K562 (cell line): Measurements from ENCODE around the gene CDX1. TPM values are rescaled to one million over a fixed set of nuclear protein-coding genes. Genes with fewer than 3 reads are reported as not detected.

Experiments used
- FOXA3 ChIP-seq, 2 experiments: fragments of 450-650 bp in 1 of 2; sonication (generic) in 1 of 2; formaldehyde crosslinking; IDR thresholded peaks in 1 of 2; conservative IDR thresholded peaks in 1 of 2; 2 replicates each; pipeline versions ENCODE4 v1.4.0 to v1.8.0; 2020 to 2022; ENCODE audit warnings: mild to moderate bottlenecking in 2 of 2, missing genetic modification reagents in 1 of 2
- GATAD2B ChIP-seq: fragments of 450-650 bp; IDR thresholded peaks from 2 replicates; pipeline ENCODE4 v1.6.1; 2017; ENCODE audit warnings: mild to moderate bottlenecking, borderline replicate concordance
- LARP7 ChIP-seq: fragments of 450-650 bp; IDR thresholded peaks from 2 replicates; pipeline ENCODE4 v1.6.1; 2016
- NFIC ChIP-seq: fragments of 450-650 bp; IDR thresholded peaks from 2 replicates; pipeline ENCODE4 v1.6.1; 2017; ENCODE audit warnings: mild to moderate bottlenecking, inconsistent platforms
- PHB2 ChIP-seq: fragments of 450-650 bp; IDR thresholded peaks from 2 replicates; pipeline ENCODE4 v1.6.1; 2017; ENCODE audit warnings: low read depth
- TEAD2 ChIP-seq: fragments of 450-650 bp; IDR thresholded peaks from 2 replicates; pipeline ENCODE4 v1.6.1; 2016; ENCODE audit warnings: missing genetic modification characterization, control low read depth, missing compliant biosample characterization
- THRAP3 ChIP-seq: fragments of 450-650 bp; IDR thresholded peaks from 2 replicates; pipeline ENCODE4 v1.6.1; 2016; ENCODE audit warnings: mild to moderate bottlenecking, inconsistent platforms, borderline replicate concordance
- XRCC5 ChIP-seq: fragments of 200-400 bp; formaldehyde crosslinking; IDR thresholded peaks from 2 replicates; pipeline ENCODE4 v1.6.1; 2017; ENCODE audit warnings: low read depth, mild to moderate bottlenecking, low read length
- ZNF146 ChIP-seq: IDR thresholded peaks from one replicate; pipeline ENCODE4 v1.6.1; 2018; ENCODE audit warnings: missing compliant biosample characterization; ENCODE audit not compliant: unreplicated experiment
- polyA plus RNA-seq, 8 experiments: library from polyadenylated mRNA; depleted of rRNA in 4 of 8; stranded (reverse) in 5 of 8; unstranded in 3 of 8; fragments of >200 nt; fragmentation: Nextera tagmentation in 2 of 8; fragmentation: Illumina TruSeq in 1 of 8; extraction: Ambion mirVana in 2 of 8; extraction: Trizol in 1 of 8; gene quantifications; 2 replicates each; pipeline versions ENCODE4 v1.2.1 to v1.2.3, GENCODE V29; 2011 to 2014; ENCODE audit warnings: inconsistent platforms in 1 of 8, missing spikeins in 1 of 8
- total RNA-seq, 7 experiments: library from RNA; depleted of rRNA in 6 of 7; stranded (reverse); fragments of >200 nt in 6 of 7; fragmentation: Illumina TruSeq in 2 of 7; extraction: Trizol in 2 of 7; gene quantifications; 2 replicates each; pipeline versions ENCODE4 v1.2.1 to v1.2.3, GENCODE V29; 2011 to 2021; ENCODE audit warnings: low replicate concordance in 1 of 7
- TF ChIP-seq, protein P1 (sequence below), 2 experiments: fragments of 450-650 bp in 1 of 2; sonication (generic) in 1 of 2; formaldehyde crosslinking in 1 of 2; IDR thresholded peaks; 2 replicates each; pipeline versions ENCODE4 v1.7.1 to v1.9.0; 2016 to 2022; ENCODE audit warnings: inconsistent platforms in 1 of 2, mild to moderate bottlenecking in 1 of 2, missing genetic modification reagents in 1 of 2

Gene CDX1
- total and polyA plus RNA-seq, 9 of the 15 experiments (the other 6 are each of a cell fraction or from before 2014, with no cell fraction given) = 0.06 to 0.16 TPM; not detected in 7

DNA sequence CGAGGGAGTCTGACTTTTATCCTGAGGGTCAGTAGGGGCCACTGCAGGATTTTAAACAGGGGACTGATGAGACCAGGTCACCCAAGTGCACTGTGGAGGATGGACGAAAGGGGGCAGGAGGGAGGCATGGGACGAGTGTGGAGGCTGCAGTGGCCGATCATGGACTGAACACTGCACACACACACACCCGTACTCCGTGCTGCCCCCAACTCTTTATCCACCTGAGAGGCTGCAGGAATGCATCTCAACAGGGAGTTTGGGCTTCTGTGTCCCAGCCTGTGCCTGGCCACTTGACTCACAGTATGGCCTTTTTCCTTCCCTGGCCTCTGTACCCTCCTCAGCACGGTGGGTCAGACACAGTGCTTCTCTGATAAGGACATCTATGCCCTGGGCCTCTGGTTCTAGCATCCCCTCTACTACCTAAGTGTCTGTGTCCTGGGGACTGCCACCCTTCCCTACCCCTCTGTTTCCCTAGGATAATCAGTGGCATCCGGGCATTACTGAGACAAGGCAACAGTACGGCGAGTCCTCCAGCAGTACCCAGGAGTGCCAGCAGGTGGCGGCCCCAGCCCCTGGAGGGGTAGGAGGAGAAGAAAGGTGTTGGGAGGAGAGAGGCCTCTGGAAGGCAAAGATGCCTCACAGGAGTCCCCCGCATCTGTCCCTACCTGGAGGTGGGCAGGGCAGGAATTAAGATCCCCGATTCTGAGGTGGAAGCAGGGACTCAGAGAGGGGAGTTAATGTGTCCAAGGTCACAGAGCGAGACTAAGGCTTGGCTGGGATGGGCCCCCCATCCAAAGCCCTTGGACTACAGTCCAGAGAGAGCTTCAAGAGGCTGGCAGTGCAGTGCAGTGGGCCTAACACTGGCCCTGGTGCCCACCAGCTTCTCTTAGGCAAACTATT, 5.1 kb upstream of the CDX1 start (continued):
- TF ChIP-seq, protein P1, sequence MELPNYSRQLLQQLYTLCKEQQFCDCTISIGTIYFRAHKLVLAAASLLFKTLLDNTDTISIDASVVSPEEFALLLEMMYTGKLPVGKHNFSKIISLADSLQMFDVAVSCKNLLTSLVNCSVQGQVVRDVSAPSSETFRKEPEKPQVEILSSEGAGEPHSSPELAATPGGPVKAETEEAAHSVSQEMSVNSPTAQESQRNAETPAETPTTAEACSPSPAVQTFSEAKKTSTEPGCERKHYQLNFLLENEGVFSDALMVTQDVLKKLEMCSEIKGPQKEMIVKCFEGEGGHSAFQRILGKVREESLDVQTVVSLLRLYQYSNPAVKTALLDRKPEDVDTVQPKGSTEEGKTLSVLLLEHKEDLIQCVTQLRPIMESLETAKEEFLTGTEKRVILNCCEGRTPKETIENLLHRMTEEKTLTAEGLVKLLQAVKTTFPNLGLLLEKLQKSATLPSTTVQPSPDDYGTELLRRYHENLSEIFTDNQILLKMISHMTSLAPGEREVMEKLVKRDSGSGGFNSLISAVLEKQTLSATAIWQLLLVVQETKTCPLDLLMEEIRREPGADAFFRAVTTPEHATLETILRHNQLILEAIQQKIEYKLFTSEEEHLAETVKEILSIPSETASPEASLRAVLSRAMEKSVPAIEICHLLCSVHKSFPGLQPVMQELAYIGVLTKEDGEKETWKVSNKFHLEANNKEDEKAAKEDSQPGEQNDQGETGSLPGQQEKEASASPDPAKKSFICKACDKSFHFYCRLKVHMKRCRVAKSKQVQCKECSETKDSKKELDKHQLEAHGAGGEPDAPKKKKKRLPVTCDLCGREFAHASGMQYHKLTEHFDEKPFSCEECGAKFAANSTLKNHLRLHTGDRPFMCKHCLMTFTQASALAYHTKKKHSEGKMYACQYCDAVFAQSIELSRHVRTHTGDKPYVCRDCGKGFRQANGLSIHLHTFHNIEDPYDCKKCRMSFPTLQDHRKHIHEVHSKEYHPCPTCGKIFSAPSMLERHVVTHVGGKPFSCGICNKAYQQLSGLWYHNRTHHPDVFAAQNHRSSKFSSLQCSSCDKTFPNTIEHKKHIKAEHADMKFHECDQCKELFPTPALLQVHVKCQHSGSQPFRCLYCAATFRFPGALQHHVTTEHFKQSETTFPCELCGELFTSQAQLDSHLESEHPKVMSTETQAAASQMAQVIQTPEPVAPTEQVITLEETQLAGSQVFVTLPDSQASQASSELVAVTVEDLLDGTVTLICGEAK (IDR thresholded peaks at IDR 0.05) = 0 out of 2 replicates have a peak, but pooled peaks have one; percentile 15
- TF ChIP-seq, protein P1 (CRISPR knock-in tag; IDR thresholded peaks at IDR 0.05) = no peak
- TF ChIP-seq NFIC = no peak
- no peak for TF ChIP-seq ZNF146
- TF ChIP-seq PHB2 = no peak
- no peak for TF ChIP-seq TEAD2 (tag)
- 0 out of 4 replicates have a peak, but pooled peaks of 1 of the 2 experiments have one; percentile 19 for TF ChIP-seq FOXA3 (CRISPR knock-in tag; conservative IDR thresholded peaks at IDR 0.05 in 1 of 2, IDR thresholded peaks at IDR 0.05 in 1 of 2)
- TF ChIP-seq XRCC5 = peak; percentile 60; the same call in 1 of the 2 replicates
- TF ChIP-seq THRAP3 = no peak
- no peak for TF ChIP-seq LARP7
- no peak for TF ChIP-seq GATAD2B
